ENCODE measurements around the gene TRPM2.

Gene TRPM2

GRCh38 chr21:44319407-44320065, 33.9 kb upstream of the TRPM2 start:
- no peak overlapping the region for H3K4me3 ChIP-seq (ENCODE audit: low read depth, low read length)
- POLR2A ChIA-PET = interaction anchor here (1.4 kb wide), 1 partner anchor 14 kb away, joined by 4 read pairs; no protein-coding TSS in a partner anchor
- TF ChIP-seq CTCF (IDR thresholded peaks at IDR 0.05; ENCODE audit: insufficient read depth, low read length, missing control alignments) = no peak
- DNase-seq (ENCODE audit: low read depth, low spot score) = no peak
- CTCF ChIA-PET = interaction anchor here (0.9 to 1.4 kb wide), 4 partner anchors 12 to 18 kb away, joined by 3 to 6 read pairs (median 4); no protein-coding TSS in a partner anchor

DNA sequence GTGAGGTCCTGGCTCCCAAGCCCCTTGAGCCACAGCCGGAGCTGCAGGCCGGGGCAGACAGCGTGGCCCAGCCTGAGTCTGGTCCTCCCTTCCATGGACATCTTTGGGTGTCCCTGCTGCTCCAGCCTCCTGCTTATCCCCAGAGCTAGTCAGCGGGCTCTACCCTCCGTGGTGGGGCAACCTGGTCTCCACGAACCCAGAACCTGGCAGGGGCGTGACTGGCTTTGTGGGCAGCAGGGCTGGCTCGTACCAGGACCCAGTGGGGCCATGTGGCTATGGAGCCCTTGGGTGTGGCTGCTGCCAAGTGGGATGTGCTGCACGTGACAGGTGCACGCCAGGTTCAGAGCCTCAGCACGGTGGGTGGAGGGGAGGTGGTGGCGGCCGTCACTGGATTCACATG, 32.6 kb upstream of the TRPM2 start:
- ChIA-PET CTCF (no interaction called here), POLR2A (no interaction called here)
- TF ChIP-seq CTCF (IDR thresholded peaks at IDR 0.05; ENCODE audit: insufficient read depth, low read length, missing control alignments) = no peak
- no peak for DNase-seq (ENCODE audit: low read depth, low spot score)
- H3K4me3 ChIP-seq (ENCODE audit: low read depth, low read length) = no peak overlapping the region

- POLR2A ChIA-PET = no interaction called here
- CTCF ChIA-PET = no interaction called here
- DNase-seq (ENCODE audit: low read depth, low spot score) = no peak
- no peak for TF ChIP-seq CTCF (IDR thresholded peaks at IDR 0.05; ENCODE audit: insufficient read depth, low read length, missing control alignments)
- no peak overlapping the region for H3K4me3 ChIP-seq (ENCODE audit: low read depth, low read length)
These were observed 31.5 kb upstream of the TRPM2 start for GRCh38 chr21:44321846-44322450.

DNA sequence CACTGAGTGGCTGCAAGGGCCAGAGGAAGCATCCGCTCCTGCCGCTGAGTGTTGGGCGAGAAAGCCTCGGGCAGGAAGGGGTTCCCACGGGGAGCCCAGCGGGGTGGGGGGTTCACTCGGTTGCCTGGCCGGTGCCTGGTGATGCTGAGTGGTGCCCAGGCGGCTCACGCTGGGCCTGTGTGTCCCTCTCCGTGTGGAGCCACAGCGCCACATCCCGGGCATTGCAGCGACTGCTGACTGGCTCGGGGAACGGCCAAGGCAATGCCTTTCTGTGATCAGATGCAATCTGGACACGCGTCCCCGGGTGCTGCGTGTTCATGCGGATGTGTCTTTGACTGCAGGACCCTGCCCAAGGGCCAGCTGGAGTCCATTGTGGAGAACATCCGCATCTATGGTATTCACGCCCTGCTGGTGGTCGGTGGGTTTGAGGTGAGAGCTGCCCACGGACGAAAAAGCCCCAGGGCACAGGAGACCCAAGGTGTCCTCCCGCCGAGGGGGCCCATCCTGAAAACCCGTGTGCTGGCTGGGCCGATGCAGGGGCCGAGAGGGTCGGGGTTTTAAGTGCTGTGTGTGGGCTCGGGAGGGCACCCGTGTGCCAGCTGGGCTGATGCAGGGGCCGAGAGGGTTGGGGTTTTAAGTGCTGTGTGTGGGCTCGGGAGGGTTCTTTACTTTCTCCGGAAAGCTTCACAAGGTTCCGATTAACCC, 30.6 kb upstream of the TRPM2 start:
- no peak for TF ChIP-seq CTCF (IDR thresholded peaks at IDR 0.05; ENCODE audit: insufficient read depth, low read length, missing control alignments)
- no peak overlapping the region for H3K4me3 ChIP-seq (ENCODE audit: low read depth, low read length)
- POLR2A ChIA-PET = no interaction called here
- CTCF ChIA-PET = no interaction called here
- no peak for DNase-seq (ENCODE audit: low read depth, low spot score)

- ChIA-PET POLR2A (no interaction called here), CTCF (no interaction called here)
- H3K4me3 ChIP-seq (ENCODE audit: low read depth, low read length) = no peak overlapping the region
- TF ChIP-seq CTCF (IDR thresholded peaks at IDR 0.05; ENCODE audit: insufficient read depth, low read length, missing control alignments) = no peak
- DNase-seq (ENCODE audit: low read depth, low spot score) = no peak
These were observed 29.8 kb upstream of the TRPM2 start for GRCh38 chr21:44323591-44323990.

GRCh38 chr21:44324106-44324853, 29.1 kb upstream of the TRPM2 start:
- TF ChIP-seq CTCF (IDR thresholded peaks at IDR 0.05; ENCODE audit: insufficient read depth, low read length, missing control alignments) = no peak
- no peak overlapping the region for H3K4me3 ChIP-seq (ENCODE audit: low read depth, low read length)
- DNase-seq (ENCODE audit: low read depth, low spot score) = no peak
- CTCF ChIA-PET = no interaction called here
- POLR2A ChIA-PET = no interaction called here

All from AG04449 (cell line).